ENCODE data around the gene TCF23. TPM values are rescaled to one million over a fixed set of nuclear protein-coding genes. Genes with fewer than 3 reads are reported as not detected.

TCF23 gene
- total and polyA plus RNA-seq, 2 of the 8 experiments (the other 6 are each of a cell fraction or from before 2014, with no cell fraction given) = 0.02 TPM; not detected in 1

- H2BK5ac ChIP-seq (ENCODE audit: low read depth, low read length) = 0 out of 2 replicates have a peak within 1 kb of the TSS, but pooled peaks have one; percentile 60
- H3K4ac ChIP-seq (replicated peaks; ENCODE audit: insufficient read length, low read depth, low read length) = no peak within 1 kb of the TSS
- H2AK5ac ChIP-seq (ENCODE audit: low read depth, low read length) = no peak within 1 kb of the TSS
- DNase-seq (ENCODE audit: low read depth in 1 of 2, low spot score in 2 of 2) (peak; percentile 92 to 100), FAIRE-seq (no peak)
- no peak within 1 kb of the TSS for H3K18ac ChIP-seq (ENCODE audit: extremely low read depth, low read length)
- H4K91ac ChIP-seq (replicated peaks; ENCODE audit: insufficient read length, low read length) = peak within 1 kb of the TSS; percentile 39
- H3K4me3 ChIP-seq (ENCODE audit: extremely low read depth in 1 of 4, insufficient read depth in 2 of 4, low read depth in 3 of 4, low read length in 4 of 4) = peak within 1 kb of the TSS; percentile 68 to 91 (median 88)
- H2BK120ac ChIP-seq (replicated peaks; ENCODE audit: low read depth, low read length) = peak within 1 kb of the TSS; percentile 75
- H3K14ac ChIP-seq (ENCODE audit: insufficient read length) = no peak within 1 kb of the TSS
- H4K8ac ChIP-seq (ENCODE audit: extremely low read depth, insufficient read depth, low read length) = peak within 1 kb of the TSS; percentile 69
- peak within 1 kb of the TSS; percentile 61 to 77 for H3K4me2 ChIP-seq (ENCODE audit: insufficient read depth in 1 of 2, low read depth in 2 of 2, low read length in 2 of 2)
- H4K20me1 ChIP-seq (replicated peaks in 1 of 2; ENCODE audit: control insufficient read depth in 1 of 2, insufficient read depth in 2 of 2, low read length in 2 of 2) = peaks cover 8 to 14% of the 10 kb centered on the region in 2 experiments
- H3K9me3 ChIP-seq (ENCODE audit: insufficient read depth in 2 of 2, low read depth in 1 of 2, low read length in 1 of 2) = no peaks in the 10 kb centered on the region
- peak within 1 kb of the TSS; percentile 13 for H4K5ac ChIP-seq (ENCODE audit: insufficient read length, low read depth, low read length)
- peaks cover 0 to 15% of the 10 kb centered on the region in 2 experiments; a peak in 2 of 4 replicates for H3K79me2 ChIP-seq (ENCODE audit: control insufficient read depth in 1 of 2, insufficient read depth in 2 of 2, low read length in 2 of 2)
- H3K23ac ChIP-seq (ENCODE audit: insufficient read length) = no peak within 1 kb of the TSS
- peaks cover 0 to 4% (median 3%) of the 10 kb centered on the region in 4 experiments; a peak in 5 of 7 replicates for H3K4me1 ChIP-seq (replicated peaks in 1 of 4; ENCODE audit: control insufficient read depth in 3 of 4, insufficient read depth in 4 of 4, low read length in 3 of 4)
- peak within 1 kb of the TSS; percentile 26 for H3K56ac ChIP-seq (replicated peaks; ENCODE audit: insufficient read length, low read depth, low read length)
- H2BK20ac ChIP-seq (ENCODE audit: low read length) = no peak within 1 kb of the TSS
- H3K36me3 ChIP-seq (ENCODE audit: control insufficient read depth in 2 of 4, insufficient read depth in 4 of 4, low read length in 3 of 4) = peaks cover 2 to 26% (median 16%) of the 10 kb centered on the region in 4 experiments; a peak in 6 of 8 replicates
- H3K27me3 ChIP-seq (replicated peaks in 1 of 4; ENCODE audit: control insufficient read depth in 3 of 4, extremely low read depth in 1 of 4, insufficient read depth in 3 of 4, low read length in 3 of 4) = no peaks in the 10 kb centered on the region
- H2BK12ac ChIP-seq (ENCODE audit: low read depth, low read length) = peak within 1 kb of the TSS; percentile 21; the same call in 1 of the 2 replicates
- H3K27ac ChIP-seq (ENCODE audit: low read depth, low read length) = peak within 1 kb of the TSS; percentile 25; the same call in 1 of the 2 replicates
- H3K23me2 ChIP-seq (ENCODE audit: low read depth, low read length) = peaks cover 2% of the 10 kb centered on the region; the same call in 1 of the 2 replicates
- POLR2A ChIA-PET (ENCODE audit: partially characterized antibody) = interaction anchor here (0.6 to 2.3 kb wide), 23 partner anchors 8 to 230 kb away, joined by 3 to 24 read pairs (median 3); partner anchors contain the start of genes ABHD1, ATRAID, CAD and CGREF1
- CTCF ChIA-PET (ENCODE audit: partially characterized antibody) = interaction anchor here (0.6 to 4.3 kb wide), 43 partner anchors 8 to 169 kb away, joined by 3 to 38 read pairs (median 5); partner anchors contain the start of genes ABHD1, ATRAID, CGREF1 and KHK
- no peak within 1 kb of the TSS for H2BK15ac ChIP-seq (ENCODE audit: low read length)
- WGBS, 2 experiments (ENCODE audit: extremely low coverage in 1 of 2, insufficient coverage in 1 of 2, insufficient read length in 1 of 2, insufficient replicate concordance in 2 of 2, low coverage in 1 of 2, low lambda C conversion rate in 2 of 2, missing lambda C conversion rate in 1 of 2) = 2% methylated on average over 72 of the region's 86 CpGs; no CpG with 5 or more reads in 1 of the 2 experiments
- H3K9ac ChIP-seq (replicated peaks in 1 of 4; ENCODE audit: extremely low read depth in 1 of 4, low read depth in 3 of 4, low read length in 3 of 4) = peak within 1 kb of the TSS; percentile 61 to 70 (median 66)
- peaks cover 4% of the 10 kb centered on the region for H3K79me1 ChIP-seq (ENCODE audit: low read depth, low read length)
- H2AFZ ChIP-seq (ENCODE audit: low read length) = peak within 1 kb of the TSS; percentile 31; the same call in 1 of the 2 replicates
- no peak for TF ChIP-seq GABPA (IDR thresholded peaks at IDR 0.05; ENCODE audit: borderline replicate concordance, insufficient read depth, low read length)
- TF ChIP-seq CTCF (IDR thresholded peaks at IDR 0.05; ENCODE audit: control extremely low read depth in 1 of 3, insufficient read depth in 1 of 3, low read depth in 1 of 3, low read length in 3 of 3) = peak in 2 of 3 experiments; percentile 46 to 60; a peak in 2 of 4 replicates
- peak; percentile 77 for TF ChIP-seq PHF8 (conservative IDR thresholded peaks at IDR 0.05; ENCODE audit: low read depth, low read length)
- no peak for TF ChIP-seq YY1 (IDR thresholded peaks at IDR 0.05; ENCODE audit: low read depth, low read length)
- peak; percentile 51 for TF ChIP-seq SAP30 (IDR thresholded peaks at IDR 0.05; ENCODE audit: insufficient read depth, insufficient replicate concordance, low read length)
- no peak for TF ChIP-seq FOSL1 (IDR thresholded peaks at IDR 0.05; ENCODE audit: insufficient read depth, low read depth, low read length)
These were observed 14.7 kb upstream of the TCF23 start, which contains the start of gene PREB for GRCh38 chr2:27133905-27134780. PREB (minus strand) TSS chr2:27134636; CDS start chr2:27134421, 215 bp downstream.
